GM23338 (cell line): ENCODE data around the gene LLGL2. TPM values are rescaled to one million over a fixed set of nuclear protein-coding genes. Genes with fewer than 3 reads are reported as not detected.
"Not testable (repeated sequence)": the region's sequence is repeated elsewhere in the genome, so short reads cannot be mapped to it uniquely, and the experiment has no call there.

ENCODE experiments used
- ATAC-seq: fragments of 200-7000 bp; cut with Tn5 transposase; 3 replicates; pipeline ENCODE4 v1.9.1; 2020
- DNase-seq: peaks from one replicate; pipeline ENCODE4 v3.0.0-alpha.2; 2015; ENCODE audit warnings: low spot score
- H2AFZ ChIP-seq: fragments of 200-600 bp; sonication (generic); 2 replicates; pipeline ENCODE4 v1.8.0; 2016; ENCODE audit warnings: antibody characterized with exemption, mild to moderate bottlenecking, moderate library complexity
- H3F3A ChIP-seq: fragments of 200-600 bp; sonication (generic); replicated peaks from 2 replicates; pipeline ENCODE4 v1.8.0; 2017; ENCODE audit warnings: antibody characterized with exemption, mixed run types, low read depth
- H3K27ac ChIP-seq: fragments of 200-600 bp; sonication (generic); 2 replicates; pipeline ENCODE4 v1.6.1; 2016; ENCODE audit warnings: low read depth
- H3K27me3 ChIP-seq: fragments of 200-600 bp; sonication (generic); 2 replicates; pipeline ENCODE4 v1.8.0; 2016; ENCODE audit warnings: mild to moderate bottlenecking, mixed run types, moderate library complexity; ENCODE audit not compliant: insufficient read depth
- H3K36me3 ChIP-seq: fragments of 200-600 bp; sonication (generic); 2 replicates; pipeline ENCODE4 v1.8.0; 2016; ENCODE audit warnings: mild to moderate bottlenecking; ENCODE audit not compliant: insufficient read depth
- H3K4me1 ChIP-seq: fragments of 200-600 bp; sonication (generic); 2 replicates; pipeline ENCODE4 v1.8.0; 2016; ENCODE audit warnings: mild to moderate bottlenecking, moderate library complexity; ENCODE audit not compliant: insufficient read depth
- H3K4me2 ChIP-seq: fragments of 200-600 bp; sonication (generic); 2 replicates; pipeline ENCODE4 v1.7.1; 2017; ENCODE audit warnings: mixed run types
- H3K4me3 ChIP-seq: fragments of 200-600 bp; sonication (generic); 2 replicates; pipeline ENCODE4 v1.6.1; 2016; ENCODE audit warnings: mixed run types
- H3K79me2 ChIP-seq: fragments of 200-600 bp; sonication (generic); replicated peaks from 2 replicates; pipeline ENCODE4 v1.8.0; 2017; ENCODE audit warnings: mild to moderate bottlenecking; ENCODE audit not compliant: insufficient read depth
- H3K9me2 ChIP-seq: fragments of 200-600 bp; sonication (generic); 2 replicates; pipeline ENCODE4 v1.8.0; 2017; ENCODE audit not compliant: insufficient read depth
- H4K20me1 ChIP-seq: fragments of 200-600 bp; sonication (generic); replicated peaks from 2 replicates; pipeline ENCODE4 v1.8.0; 2017; ENCODE audit warnings: mild to moderate bottlenecking; ENCODE audit not compliant: insufficient read depth
- H3K27ac Mint-ChIP-seq: 2 replicates; pipeline ENCODE4 v1.8.0; 2020; ENCODE audit warnings: inconsistent platforms, mild to moderate bottlenecking, moderate library complexity, mixed read lengths
- H3K27me3 Mint-ChIP-seq: 3 replicates; pipeline ENCODE4 v1.8.0; 2022; ENCODE audit warnings: low read depth, mild to moderate bottlenecking, moderate library complexity, mixed read lengths, inconsistent platforms; ENCODE audit not compliant: insufficient read depth, poor library complexity
- H3K36me3 Mint-ChIP-seq: 3 replicates; pipeline ENCODE4 v1.8.0; 2021; ENCODE audit warnings: low read depth, mild to moderate bottlenecking, inconsistent platforms, moderate library complexity, mixed read lengths
- H3K4me1 Mint-ChIP-seq: 3 replicates; pipeline ENCODE4 v1.8.0; 2020; ENCODE audit warnings: mild to moderate bottlenecking, inconsistent platforms, mixed read lengths
- H3K4me3 Mint-ChIP-seq: 3 replicates; pipeline ENCODE4 v1.8.0; 2021; ENCODE audit warnings: moderate library complexity, mild to moderate bottlenecking, inconsistent platforms, mixed read lengths
- H3K9me3 Mint-ChIP-seq: 3 replicates; pipeline ENCODE4 v1.8.0; 2020; ENCODE audit warnings: moderate library complexity, mild to moderate bottlenecking, inconsistent platforms, mixed read lengths
- CREB1 ChIP-seq: fragments of 250-450 bp; sonication (Bioruptor Pico); IDR thresholded peaks from 2 replicates; pipeline ENCODE4 v1.5.0; 2020; ENCODE audit warnings: low read depth, mild to moderate bottlenecking, moderate library complexity
- CTCF ChIP-seq, 2 experiments: fragments of 200-600 bp in 1 of 2; sonication (generic) in 1 of 2; conservative IDR thresholded peaks; 2 replicates each; pipeline versions ENCODE4 v1.5.1 to v1.6.1; 2016 to 2017; ENCODE audit warnings: antibody characterized with exemption in 2 of 2, low read depth in 2 of 2, mild to moderate bottlenecking in 2 of 2, moderate library complexity in 1 of 2
- EZH2 ChIP-seq: fragments of 200-600 bp; sonication (generic); IDR thresholded peaks from one replicate; pipeline ENCODE4 v1.8.0; 2017; ENCODE audit warnings: antibody characterized with exemption, mild to moderate bottlenecking, low read depth; ENCODE audit not compliant: unreplicated experiment
- EZH2phosphoT487 ChIP-seq: fragments of 200-600 bp; sonication (generic); IDR thresholded peaks from one replicate; pipeline ENCODE4 v1.8.1; 2018; ENCODE audit warnings: antibody characterized with exemption; ENCODE audit not compliant: unreplicated experiment
- NANOG ChIP-seq: IDR thresholded peaks from 2 replicates; pipeline ENCODE4 v1.6.1; 2016; ENCODE audit warnings: antibody characterized with exemption, borderline replicate concordance
- POLR2AphosphoS5 ChIP-seq: IDR thresholded peaks from 2 replicates; pipeline ENCODE4 v1.6.1; 2016; ENCODE audit warnings: antibody characterized with exemption, low read depth
- REST ChIP-seq: IDR thresholded peaks from one replicate; pipeline ENCODE4 v1.6.1; 2018; ENCODE audit warnings: antibody characterized with exemption; ENCODE audit not compliant: unreplicated experiment
- STAT1 ChIP-seq: IDR thresholded peaks from one replicate; pipeline ENCODE4 v1.6.1; 2016; ENCODE audit warnings: antibody characterized with exemption; ENCODE audit not compliant: unreplicated experiment
- ZNF114 ChIP-seq: fragments of 250-450 bp; sonication (Bioruptor Pico); IDR thresholded peaks from 2 replicates; pipeline ENCODE4 v1.5.0; 2020; ENCODE audit warnings: mild to moderate bottlenecking, moderate library complexity
- polyA plus RNA-seq: library from polyadenylated mRNA; unstranded; fragments of >200 nt; fragmentation: Nextera tagmentation; extraction: Ambion mirVana; gene quantifications from 2 replicates; pipeline ENCODE4 v1.2.1, GENCODE V29; 2016
- total RNA-seq: library from RNA; depleted of rRNA; stranded (reverse); fragments of >200 nt; shearing (Covaris generic); gene quantifications from 2 replicates; pipeline ENCODE4 v1.2.3, GENCODE V29; 2014
- TF ChIP-seq, protein P1 (sequence below): IDR thresholded peaks from 2 replicates; pipeline ENCODE4 v1.6.1; 2016; ENCODE audit warnings: antibody characterized with exemption

LLGL2 gene
- total and polyA plus RNA-seq, 2 experiments from 2014 or later = 62.5 to 78.5 TPM

- TF ChIP-seq REST (no peak), ZNF114 (CRISPR knock-in tag) (no peak), EZH2 (no peak), CREB1 (CRISPR knock-in tag) (no peak), POLR2AphosphoS5 (no peak), NANOG (no peak), EZH2phosphoT487 (no peak), STAT1 (no peak)
- TF ChIP-seq, protein P1, sequence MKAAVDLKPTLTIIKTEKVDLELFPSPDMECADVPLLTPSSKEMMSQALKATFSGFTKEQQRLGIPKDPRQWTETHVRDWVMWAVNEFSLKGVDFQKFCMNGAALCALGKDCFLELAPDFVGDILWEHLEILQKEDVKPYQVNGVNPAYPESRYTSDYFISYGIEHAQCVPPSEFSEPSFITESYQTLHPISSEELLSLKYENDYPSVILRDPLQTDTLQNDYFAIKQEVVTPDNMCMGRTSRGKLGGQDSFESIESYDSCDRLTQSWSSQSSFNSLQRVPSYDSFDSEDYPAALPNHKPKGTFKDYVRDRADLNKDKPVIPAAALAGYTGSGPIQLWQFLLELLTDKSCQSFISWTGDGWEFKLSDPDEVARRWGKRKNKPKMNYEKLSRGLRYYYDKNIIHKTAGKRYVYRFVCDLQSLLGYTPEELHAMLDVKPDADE = no peak
These were observed 48.6 kb upstream of the LLGL2 start (continued) for GRCh38 chr17:75476752-75477489.

DNA sequence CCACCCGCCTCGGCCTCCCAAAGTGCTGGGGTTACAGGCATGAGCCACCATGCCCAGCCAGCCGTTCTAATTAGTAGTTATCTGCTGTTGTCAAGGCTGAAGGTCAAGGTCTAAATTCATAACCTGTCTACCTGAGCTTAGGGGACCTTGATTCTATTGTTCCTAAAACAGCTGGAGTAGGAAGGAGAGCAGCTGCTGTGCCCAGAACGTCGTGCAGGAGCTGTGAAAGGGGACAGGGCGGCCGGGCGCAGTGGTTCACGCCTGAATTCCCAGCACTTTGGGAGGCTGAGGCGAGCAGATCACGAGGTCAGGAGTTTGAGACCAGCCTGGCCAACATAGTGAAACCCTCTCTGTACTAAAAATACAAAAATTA is 48.0 kb upstream of the LLGL2 start:
- H3K27ac Mint-ChIP-seq, H3K36me3 ChIP-seq, DNase-seq, ATAC-seq, H3K79me2 ChIP-seq, H3K27ac ChIP-seq, H3K9me3 Mint-ChIP-seq, H3K9me2 ChIP-seq, H3K4me3 ChIP-seq, H3K4me3 Mint-ChIP-seq, H3K27me3 ChIP-seq, H3K4me1 ChIP-seq, H2AFZ ChIP-seq, H3F3A ChIP-seq, H3K4me2 ChIP-seq, H3K4me1 Mint-ChIP-seq, H3K36me3 Mint-ChIP-seq, H4K20me1 ChIP-seq: not testable (repeated sequence)
- H3K27me3 Mint-ChIP-seq = peaks cover 15% of the 10 kb centered on the region

GRCh38 chr17:75478508-75478907 is 47.0 kb upstream of the LLGL2 start:
- DNase-seq (peak; percentile 38), ATAC-seq (peak; percentile 54)
- Mint-ChIP-seq H3K4me3 (no peak overlapping the region), H3K36me3 (0 out of 3 replicates have a peak, but pooled peaks cover 2% of the 10 kb centered on the region), H3K4me1 (peaks cover 7% of the 10 kb centered on the region), H3K27me3 (peaks cover 15% of the 10 kb centered on the region), H3K9me3 (no peaks in the 10 kb centered on the region), H3K27ac (peak overlapping the region; percentile 72)
- Histone ChIP-seq H3K4me2 (peak overlapping the region; percentile 51; the same call in 1 of the 2 replicates), H3K9me2 (no peaks in the 10 kb centered on the region), H3K4me3 (no peak overlapping the region), H3K27me3 (no peaks in the 10 kb centered on the region), H3K36me3 (no peaks in the 10 kb centered on the region), H2AFZ (no peak overlapping the region), H4K20me1 (no peaks in the 10 kb centered on the region; the same call in 1 of the 2 replicates), H3K79me2 (no peaks in the 10 kb centered on the region), H3K27ac (peak overlapping the region; percentile 64), H3F3A (no peaks in the 10 kb centered on the region), H3K4me1 (peaks cover 5% of the 10 kb centered on the region; the same call in 1 of the 2 replicates)
- no peak for TF ChIP-seq CTCF (conservative IDR thresholded peaks at IDR 0.05; ENCODE audit: low read depth in 2 of 2)
